Measurements from ENCODE around the gene SPDYE5.

SPDYE5 gene

GRCh38 chr7:75536940-75537538, 44.9 kb downstream of the SPDYE5 start:
- no peak for DNase-seq

DNA sequence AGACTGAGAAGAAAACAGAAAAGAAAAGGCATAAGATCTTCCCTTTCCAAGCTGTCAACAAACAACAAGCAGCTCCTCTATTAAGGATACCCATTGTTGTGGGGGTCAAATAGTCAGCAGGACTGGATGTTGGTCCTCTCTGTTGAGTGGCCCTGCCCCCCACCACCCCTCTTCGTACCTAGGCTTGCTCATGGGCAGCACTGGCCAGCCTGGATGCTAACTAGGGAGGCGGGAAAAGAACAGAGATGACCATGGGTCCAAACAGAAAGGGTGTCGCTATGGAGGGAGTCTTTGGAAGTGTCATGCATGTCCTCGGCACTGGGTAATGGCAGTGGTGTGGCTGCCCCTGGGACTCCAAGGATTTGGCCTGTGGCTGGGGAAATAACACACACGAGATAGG, 45.6 kb downstream of the SPDYE5 start:
- no peak for DNase-seq

DNA sequence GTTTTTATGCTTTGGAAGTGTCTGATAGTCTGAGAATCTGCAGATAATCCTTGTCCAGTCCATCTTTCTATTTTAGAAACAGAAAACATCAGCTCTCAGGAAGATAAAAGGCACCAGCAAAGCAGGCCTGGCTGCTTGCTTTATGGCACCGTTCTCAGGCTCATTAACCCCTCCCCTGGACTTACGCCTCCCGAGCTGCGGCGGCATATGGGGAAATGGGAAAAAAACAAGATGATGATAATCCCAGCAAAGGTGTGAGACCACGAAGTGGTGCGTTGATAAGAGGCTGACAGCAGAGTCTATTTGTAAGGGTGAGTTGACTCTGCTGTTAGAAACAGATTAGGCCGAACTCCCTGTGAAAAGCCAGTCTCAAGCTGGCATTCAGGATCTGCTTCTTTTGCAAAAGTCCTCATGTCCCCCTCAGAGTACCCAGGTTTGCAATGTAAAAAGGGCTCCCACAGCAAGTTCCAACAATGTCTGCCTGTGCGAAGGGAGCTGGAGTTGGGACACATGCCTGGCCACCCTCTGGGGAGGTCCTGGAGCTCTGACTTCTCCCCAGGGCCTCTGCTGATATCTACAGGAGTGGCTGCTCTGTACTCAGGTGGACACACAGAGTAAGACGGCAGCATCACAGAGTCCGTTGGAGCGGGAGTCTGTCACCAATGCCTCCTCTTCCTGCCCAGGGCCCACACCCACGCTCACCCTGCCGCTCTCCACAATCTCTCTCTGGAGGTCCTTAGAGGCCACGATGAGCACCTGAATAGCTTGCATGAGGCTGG, 54.3 kb downstream of the SPDYE5 start:
- no peak for DNase-seq

Data from inflammatory macrophage (primary cell).